Measurements from ENCODE around the gene AP1G2. TPM values are rescaled to one million over a fixed set of nuclear protein-coding genes. Genes with fewer than 3 reads are reported as not detected.

AP1G2 gene
- total and polyA plus RNA-seq, 2 of the 4 experiments (the other 2 are of a cell fraction) = 2.9 to 19.2 TPM

- H3K4ac ChIP-seq (ENCODE audit: low read depth, low read length) = no peak overlapping the region
- no peak overlapping the region for H2AK5ac ChIP-seq (ENCODE audit: low read depth, low read length)
- TF ChIP-seq SMC3 (IDR thresholded peaks at IDR 0.05; ENCODE audit: low read depth, low read length) (no peak), RCOR1 (IDR thresholded peaks at IDR 0.05; ENCODE audit: insufficient replicate concordance, low read length) (no peak), CEBPB (IDR thresholded peaks at IDR 0.05; ENCODE audit: low read depth, low read length) (no peak), BHLHE40 (IDR thresholded peaks at IDR 0.05; ENCODE audit: low read depth, low read length) (no peak), RAD21 (IDR thresholded peaks at IDR 0.05; ENCODE audit: low read length) (no peak), ELK1 (IDR thresholded peaks at IDR 0.05; ENCODE audit: borderline replicate concordance, low read depth, low read length) (no peak), USF2 (IDR thresholded peaks at IDR 0.05; ENCODE audit: low read depth, low read length) (no peak), CTCF (conservative IDR thresholded peaks at IDR 0.05; ENCODE audit: low read depth, low read length) (no peak), MAZ (IDR thresholded peaks at IDR 0.05; ENCODE audit: borderline replicate concordance, low read depth, low read length) (no peak), NFE2L2 (IDR thresholded peaks at IDR 0.05; ENCODE audit: low read depth, low read length) (no peak), FOS (IDR thresholded peaks at IDR 0.05; ENCODE audit: low read depth, low read length) (no peak), CHD1 (IDR thresholded peaks at IDR 0.05; ENCODE audit: low read depth, low read length) (no peak), MAFK (IDR thresholded peaks at IDR 0.05; ENCODE audit: low read depth, low read length) (no peak)
- DNase-seq (no peak), ATAC-seq (ENCODE audit: low read depth) (no peak)
- no peak overlapping the region for H3K14ac ChIP-seq (replicated peaks; ENCODE audit: low read depth, low read length)
- no peak overlapping the region for H3K18ac ChIP-seq (ENCODE audit: low read depth, low read length)
- no CpG with 5 or more reads among the region's 1 CpG for WGBS, 2 experiments (ENCODE audit: extremely low coverage in 2 of 2, insufficient read length in 1 of 2)
- H3K79me1 ChIP-seq (ENCODE audit: low read depth in 1 of 2, low read length in 2 of 2) = no peaks in the 10 kb centered on the region
- no peak overlapping the region for H3K56ac ChIP-seq (ENCODE audit: extremely low read depth, insufficient read depth, low read length)
- H2BK15ac ChIP-seq (ENCODE audit: low read depth, low read length) = no peak overlapping the region
- H3K9me1 ChIP-seq (ENCODE audit: insufficient read depth, low read length) = no peaks in the 10 kb centered on the region
- H4K5ac ChIP-seq (ENCODE audit: low read depth, low read length) = no peak overlapping the region
- no peak overlapping the region for H4K8ac ChIP-seq (ENCODE audit: low read depth in 2 of 2, low read length in 2 of 2)
- BruUV-seq (replicated peaks) = no TSS peak
- CTCF ChIA-PET = no interaction called here
- no peak overlapping the region for H3K4me2 ChIP-seq (ENCODE audit: low read depth, low read length)
- H3K9ac ChIP-seq (ENCODE audit: low read depth, low read length) = no peak overlapping the region
- H2BK120ac ChIP-seq (ENCODE audit: low read depth, low read length) = no peak overlapping the region
- H2AK9ac ChIP-seq (replicated peaks; ENCODE audit: low read depth, low read length, poor library complexity) = no peak overlapping the region
- H3K9me3 ChIP-seq (ENCODE audit: control insufficient read depth, insufficient read depth, low read length) = no peaks in the 10 kb centered on the region
- H3K4me3 ChIP-seq (ENCODE audit: insufficient read depth, low read depth, low read length) = no peak overlapping the region
- dilution Hi-C loops (cut with HindIII; ENCODE audit: low sequenced_read_pairs, unreplicated experiment) (no loop called here), intact Hi-C loops (cut with micrococcal nuclease) (no loop called here), in situ Hi-C loops (cut with MboI; ENCODE audit: low sequenced_read_pairs) (no loop called here)
- no peak overlapping the region for H4K91ac ChIP-seq (ENCODE audit: insufficient read depth, low read depth, low read length)
- POLR2A ChIA-PET (ENCODE audit: unreplicated experiment) = no interaction called here
- H4K20me1 ChIP-seq (ENCODE audit: insufficient read depth, low read length) = no peaks in the 10 kb centered on the region
- no peak overlapping the region for H2AFZ ChIP-seq (replicated peaks; ENCODE audit: low read length, poor library complexity)
- H3K27me3 ChIP-seq (ENCODE audit: control insufficient read depth, insufficient read depth, low read length) = peaks cover 5% of the 10 kb centered on the region
- H3K4me1 ChIP-seq (ENCODE audit: control insufficient read depth, insufficient read depth, low read length) = no peaks in the 10 kb centered on the region
- H3K36me3 ChIP-seq (ENCODE audit: control insufficient read depth, insufficient read depth, low read length) = no peaks in the 10 kb centered on the region
- H3K27ac ChIP-seq (ENCODE audit: insufficient read depth, low read length) = no peak overlapping the region
- H2BK20ac ChIP-seq (ENCODE audit: low read depth, low read length) = no peak overlapping the region
- no peak overlapping the region for H3K23ac ChIP-seq (ENCODE audit: low read depth, low read length)
- H2BK5ac ChIP-seq (ENCODE audit: low read depth, low read length, poor library complexity, severe bottlenecking) = no peak overlapping the region
Observed at GRCh38 chr14:23608454-23608853, 40.9 kb upstream of the AP1G2 start.

All from IMR-90 (cell line).